EH (cell line): ENCODE results near the gene MNAT1.
A peak's percentile ranks its signal among the peaks of the same experiment; 100 is the strongest.
"Not testable (repeated sequence)": the region's sequence is repeated elsewhere in the genome, so short reads cannot be mapped to it uniquely, and the experiment has no call there.

Source experiments
- DNase-seq: peaks from one replicate; pipeline ENCODE4 v3.0.0-alpha.2; 2015; ENCODE audit warnings: low read depth

Gene MNAT1

DNA sequence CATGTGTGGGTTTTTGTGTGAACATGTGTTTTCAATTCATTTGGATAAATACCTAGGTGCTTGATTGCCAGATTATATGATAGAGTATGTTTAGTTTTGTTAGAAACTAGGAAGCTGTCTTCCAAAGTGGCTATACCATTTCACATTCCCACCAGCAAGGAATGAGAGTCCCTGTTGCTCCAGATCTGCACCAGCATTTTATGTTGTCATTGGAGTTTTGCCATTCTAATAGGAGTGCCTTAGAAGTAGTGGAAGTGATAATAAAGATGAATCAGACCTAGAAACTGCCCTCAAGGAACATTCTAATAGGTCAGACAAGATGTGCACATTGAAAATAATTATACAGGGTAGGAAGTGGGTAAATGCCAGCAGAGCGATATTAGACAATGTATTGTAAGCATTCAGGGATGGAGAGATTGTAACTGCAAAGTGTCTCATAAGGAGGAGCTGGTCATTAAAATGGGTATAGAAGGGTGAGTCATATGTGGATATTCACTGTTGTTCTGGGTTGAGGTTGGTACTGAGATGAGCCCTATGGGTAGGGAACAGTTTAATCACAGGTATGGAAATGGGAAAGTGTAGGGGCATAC is 71.4 kb downstream of the MNAT1 start:
- DNase-seq, result peak; percentile 94

DNA sequence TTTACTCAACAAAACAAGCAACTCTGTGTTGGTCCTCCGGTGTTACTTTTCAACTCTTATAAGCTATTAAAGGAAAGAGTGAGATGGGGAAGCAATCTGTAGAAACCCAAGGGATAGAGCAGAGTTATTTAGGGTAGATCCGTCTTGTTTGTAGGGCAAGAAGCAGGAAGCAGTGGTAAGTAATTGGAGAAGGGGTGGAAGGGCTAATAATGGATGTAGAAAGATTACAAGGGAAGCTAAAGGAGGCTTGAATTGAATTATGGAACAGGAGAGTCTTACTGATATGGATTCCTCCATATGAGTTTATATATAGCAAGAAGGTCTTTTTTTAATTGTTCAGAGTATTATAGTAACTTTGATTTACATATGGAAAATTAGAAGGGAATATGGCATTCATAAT is 72.7 kb downstream of the MNAT1 start:
- DNase-seq, result no peak

- peak; percentile 32 for DNase-seq
Observed at GRCh38 chr14:60807971-60808370, 73.4 kb downstream of the MNAT1 start.

- no peak for DNase-seq
Observed at GRCh38 chr14:60812987-60813386, 78.4 kb downstream of the MNAT1 start.

DNA sequence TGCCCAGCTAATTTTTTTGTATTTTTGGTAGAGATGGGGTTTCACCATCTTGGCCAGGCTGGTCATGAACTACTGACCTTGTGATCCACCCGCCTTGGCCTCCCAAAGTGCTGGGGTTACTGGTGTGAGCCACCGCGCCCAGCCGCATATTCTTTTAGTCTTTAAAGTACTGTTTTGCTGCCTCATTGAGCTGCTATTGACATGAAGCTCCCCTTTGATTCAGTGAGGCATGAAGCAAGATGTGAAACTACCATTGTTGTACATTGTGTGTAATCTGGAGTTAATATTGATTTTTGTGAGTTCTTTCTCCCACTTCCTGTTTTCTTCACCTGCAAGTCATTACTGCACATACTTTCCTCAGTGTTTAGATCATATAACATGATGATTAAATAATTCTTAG is 80.8 kb downstream of the MNAT1 start:
- peak; percentile 11 for DNase-seq

- no peak for DNase-seq
Observed at GRCh38 chr14:60817113-60817512, 82.6 kb downstream of the MNAT1 start.

- no peak for DNase-seq
Observed at GRCh38 chr14:60819575-60819974, 85.0 kb downstream of the MNAT1 start.

GRCh38 chr14:60838601-60839000 is 104.0 kb downstream of the MNAT1 start:
- no peak for DNase-seq

DNA sequence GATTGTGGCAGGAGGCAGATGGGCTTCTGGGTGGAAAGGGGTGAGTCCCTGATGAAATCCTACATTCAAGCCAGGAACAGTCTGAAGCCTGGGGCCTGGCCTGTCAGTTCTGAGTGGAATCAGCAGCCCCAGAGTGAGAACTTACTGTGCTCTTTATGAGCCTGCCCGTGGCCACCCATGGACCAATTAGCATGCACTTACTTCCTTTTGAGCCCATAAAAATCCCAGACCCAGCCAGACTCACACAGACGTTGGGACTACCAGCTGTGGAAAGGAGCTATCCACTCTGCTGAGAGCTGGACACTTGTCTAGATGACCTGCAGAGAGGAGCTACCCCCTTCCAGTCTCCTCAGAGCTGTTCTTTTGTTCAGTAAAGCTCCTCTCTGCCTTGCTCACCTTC is 104.5 kb downstream of the MNAT1 start:
- DNase-seq, result no peak

DNA sequence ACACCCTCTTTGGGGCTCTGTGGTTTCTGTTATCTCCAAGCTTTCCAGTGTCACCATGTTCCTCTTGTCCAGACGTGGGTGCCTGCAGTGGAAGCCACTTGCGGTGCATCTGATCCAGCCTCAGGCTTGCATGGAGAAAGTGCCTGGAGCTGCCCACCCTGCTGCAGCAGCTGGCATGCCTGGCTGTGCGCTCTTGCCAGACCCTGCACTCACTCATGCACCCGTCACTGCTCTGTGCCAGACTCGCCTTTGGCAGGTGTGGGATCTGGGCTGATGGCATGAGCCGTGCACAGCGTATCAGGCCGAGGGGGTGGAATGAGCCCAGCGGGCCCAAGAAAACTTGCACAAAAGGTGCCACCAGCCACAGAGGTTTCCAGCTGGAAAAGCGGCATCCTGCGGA is 105.1 kb downstream of the MNAT1 start:
- DNase-seq, result no peak

DNA sequence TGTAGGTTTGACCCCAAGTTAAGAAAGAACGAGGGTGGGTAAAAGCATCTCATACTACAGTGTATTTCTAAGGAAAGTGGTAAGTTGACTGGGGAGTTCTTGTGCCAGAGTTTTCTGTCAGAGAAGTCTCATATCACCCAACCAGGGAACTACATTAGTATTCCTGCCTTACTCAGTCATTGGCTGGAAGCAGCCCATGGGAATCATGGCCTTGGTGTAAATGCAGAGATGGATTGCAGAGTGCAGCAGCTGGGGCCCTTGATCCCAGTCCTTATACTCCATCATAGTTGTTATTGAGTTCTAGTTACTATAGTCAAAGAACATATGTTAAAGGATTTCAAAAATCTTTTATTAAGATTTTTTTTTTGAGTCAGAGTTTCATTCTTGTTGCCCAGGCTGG is 105.8 kb downstream of the MNAT1 start:
- no peak for DNase-seq

DNA sequence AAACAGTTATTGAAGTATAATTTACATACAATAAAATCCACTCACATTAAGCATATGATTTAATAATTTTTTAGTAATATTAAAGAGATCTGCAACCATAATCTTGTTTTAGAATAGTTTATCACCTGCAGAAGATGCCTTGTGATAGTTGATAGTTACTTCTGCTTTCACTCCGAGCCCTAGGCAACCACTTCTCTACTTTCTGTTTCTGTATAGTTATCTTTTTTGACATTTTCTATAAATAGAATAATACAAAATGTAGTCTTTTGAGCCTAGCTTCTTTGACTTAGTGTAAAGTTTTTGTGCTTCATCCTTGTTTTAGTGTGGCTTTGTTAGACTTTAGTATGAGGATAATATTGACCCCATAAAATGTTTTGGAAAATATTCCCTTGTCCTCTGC is 111.0 kb downstream of the MNAT1 start:
- DNase-seq, result no peak

DNA sequence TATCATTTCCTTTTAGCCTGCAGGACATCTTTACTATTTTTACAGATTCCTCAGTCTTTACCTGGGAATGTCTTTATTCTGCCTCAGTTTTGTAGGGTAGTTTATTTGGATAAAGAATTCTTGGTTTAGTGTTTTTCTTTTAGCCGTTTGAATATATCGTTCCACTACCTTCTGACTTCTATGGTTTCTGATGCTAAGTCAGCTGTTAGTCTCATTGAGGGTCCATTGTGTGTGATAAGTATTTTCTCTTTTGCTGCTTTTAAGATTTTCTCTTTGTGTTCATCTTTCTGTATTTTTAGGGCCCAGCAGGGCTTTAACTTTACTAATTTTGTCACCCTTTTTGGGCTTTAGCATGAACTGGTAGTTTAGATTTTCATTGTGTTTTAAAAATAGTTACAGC is 113.5 kb downstream of the MNAT1 start:
- DNase-seq, result no peak

- DNase-seq, result not testable (repeated sequence)
Observed at GRCh38 chr14:60851692-60852091, 117.1 kb downstream of the MNAT1 start.

DNA sequence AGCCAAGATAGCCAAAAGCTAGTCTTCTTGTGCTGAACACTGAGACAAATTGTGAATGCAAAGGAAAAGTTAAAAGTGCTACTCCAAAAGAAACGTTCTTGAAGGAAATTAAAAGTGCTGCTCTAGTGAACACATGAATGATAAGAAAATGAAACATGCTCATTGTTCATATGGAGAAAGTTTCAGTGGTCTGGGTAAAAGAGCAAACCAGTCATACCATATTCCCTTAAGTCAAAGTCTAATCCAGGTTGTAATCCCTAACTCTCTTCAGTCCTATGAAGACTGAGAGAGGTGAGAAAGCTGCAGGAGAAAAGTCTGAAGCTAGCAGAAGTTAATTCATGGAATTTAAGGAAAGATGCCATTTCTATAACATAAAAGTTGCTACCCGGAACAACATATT is 121.5 kb downstream of the MNAT1 start:
- DNase-seq, result no peak

DNA sequence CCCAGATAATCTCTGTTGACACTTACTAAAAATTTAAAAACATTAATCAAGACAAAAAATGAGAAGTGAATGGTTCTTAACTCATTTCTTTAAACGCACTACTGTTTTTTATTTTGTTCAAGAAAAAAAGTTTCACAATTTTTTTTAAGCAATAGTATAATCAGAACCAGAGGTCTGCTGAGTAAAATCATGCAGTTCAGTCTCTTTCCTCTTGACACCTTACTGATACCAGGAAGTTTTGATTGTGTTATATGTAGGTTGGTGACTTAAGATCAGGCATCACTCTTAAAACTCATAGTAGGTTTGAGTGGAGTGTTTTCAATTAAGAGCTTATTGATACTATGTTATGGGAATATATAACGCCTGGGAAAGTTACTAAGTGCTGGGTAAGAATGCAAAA is 125.0 kb downstream of the MNAT1 start:
- no peak for DNase-seq

- DNase-seq, result no peak
Observed at GRCh38 chr14:60861545-60862140, 127.1 kb downstream of the MNAT1 start.

DNA sequence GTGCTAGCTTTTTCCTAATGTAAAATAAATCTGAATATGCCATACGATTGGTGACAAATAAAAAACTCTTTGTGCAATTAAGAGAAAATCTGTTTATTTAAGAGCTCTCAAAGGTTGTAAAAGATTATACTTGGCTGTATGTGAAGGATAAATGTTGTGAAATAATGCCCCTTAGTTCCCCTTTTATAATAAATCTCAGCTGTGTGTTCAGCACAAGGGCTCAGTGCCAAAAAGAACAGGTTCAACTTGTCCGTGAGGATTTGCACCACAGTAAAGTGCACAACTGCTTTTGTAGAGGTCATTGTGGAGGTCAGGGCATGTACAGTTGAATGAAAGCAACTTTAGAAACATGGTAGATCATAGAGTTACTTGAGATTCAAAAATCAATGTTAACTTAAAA is 127.7 kb downstream of the MNAT1 start:
- peak; percentile 21 for DNase-seq

- DNase-seq, result no peak
Observed at GRCh38 chr14:60863249-60863648, 128.7 kb downstream of the MNAT1 start.

DNA sequence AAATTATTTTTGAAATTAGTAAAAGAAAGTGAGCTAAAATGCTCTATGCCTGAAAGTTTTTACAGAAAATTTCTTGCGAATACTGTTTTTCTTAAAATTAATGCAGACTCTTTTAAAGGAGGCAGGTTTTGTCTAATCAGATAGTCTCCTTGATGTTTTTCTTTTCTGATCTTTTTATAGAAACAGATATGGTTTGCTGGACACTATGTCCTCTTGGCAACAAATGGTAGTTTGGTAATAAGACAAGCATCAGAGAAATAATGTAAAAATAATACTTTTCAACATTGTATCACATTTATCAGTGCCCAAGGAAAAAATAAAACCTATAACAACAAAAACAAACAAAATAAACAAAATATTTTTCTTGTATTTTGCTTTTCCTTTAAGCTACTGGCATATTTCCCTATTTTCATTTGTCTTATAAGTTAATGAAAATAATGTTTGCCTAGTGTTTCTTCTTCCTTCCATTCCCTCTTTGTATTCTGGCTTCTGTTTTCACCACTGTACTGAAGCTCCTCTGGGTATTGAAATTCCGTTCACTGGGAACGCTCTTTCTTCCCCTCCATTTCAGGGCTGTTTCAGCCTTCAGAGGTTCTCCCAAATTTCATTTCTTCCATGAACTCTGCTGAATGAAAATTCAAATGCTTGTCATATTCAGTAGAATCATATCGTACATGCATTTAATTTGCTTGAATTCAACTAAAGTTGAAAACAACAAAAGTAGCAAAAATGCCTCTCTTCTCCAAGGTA is 131.0 kb downstream of the MNAT1 start:
- DNase-seq, result no peak

- DNase-seq, result no peak
Observed at GRCh38 chr14:60867503-60868172, 133.1 kb downstream of the MNAT1 start.

GRCh38 chr14:60878121-60878520 is 143.6 kb downstream of the MNAT1 start:
- no peak for DNase-seq

- DNase-seq, result peak; percentile 22
Observed at GRCh38 chr14:60878536-60878935, 144.0 kb downstream of the MNAT1 start.
